K562 (cell line): ENCODE measurements around the gene FCER2. TPM values are rescaled to one million over a fixed set of nuclear protein-coding genes. Genes with fewer than 3 reads are reported as not detected.

Source experiments
- ATAC-seq: fragments of 200-7000 bp; cut with Tn5 transposase; 3 replicates; pipeline ENCODE4 v1.9.1; 2020; ENCODE audit warnings: moderate library complexity
- BruUV-seq: library from RNA; stranded (reverse); fragments of 400-500 nt; replicated peaks from 2 replicates; lab custom pipeline; 2021; lab: Mats Ljungman, UMichigan
- CTCF ChIA-PET: fragments of 300-600 bp; formaldehyde crosslinking; extraction: SDS; loops from one replicate; lab custom pipeline; 2021; ENCODE audit warnings: low intra/inter-chr PET ratio; lab: Yijun Ruan, JAX
- POLR2A ChIA-PET: fragments of 300-600, 350-650 bp; sonication (Branson Sonifier 250); formaldehyde crosslinking; extraction: SDS; loops from one replicate; lab custom pipeline; 2021; ENCODE audit warnings: antibody characterized with exemption, inconsistent platforms; lab: Yijun Ruan, JAX
- DNase-seq, 4 experiments: peaks; one replicate each; pipeline versions ENCODE4 v3.0.0 to v3.0.0-alpha.2; 2011 to 2018; ENCODE audit warnings: low spot score in 3 of 4, mixed read lengths in 3 of 4; ENCODE audit errors: extremely low read depth in 1 of 4
- FAIRE-seq: peaks from 2 replicates; lab custom pipeline; 2011; peaks lifted over from hg19 to GRCh38; lab: Jason Lieb, UNC
- H2AFZ ChIP-seq: 2 replicates; pipeline ENCODE4 v1.6.0; 2011; ENCODE audit warnings: low read depth, low read length, control low read depth, inconsistent platforms
- H3K27ac ChIP-seq: fragments of 200-600 bp; 3 replicates; pipeline ENCODE4 v1.8.0; 2011; ENCODE audit warnings: low read depth, mild to moderate bottlenecking, control low read depth, inconsistent platforms, low read length, moderate library complexity, mixed read lengths; ENCODE audit errors: extremely low read depth
- H3K27me3 ChIP-seq, 2 experiments: fragments of 300-600 bp in 1 of 2; 2 replicates in 1 of 2; 3 replicates in 1 of 2; pipeline versions ENCODE4 v1.6.0 to v1.8.0; 2011; ENCODE audit warnings: inconsistent platforms in 2 of 2, low read length in 2 of 2, mild to moderate bottlenecking in 1 of 2, mixed read lengths in 1 of 2, moderate library complexity in 1 of 2; ENCODE audit not compliant: control insufficient read depth in 2 of 2, insufficient read depth in 2 of 2
- H3K36me3 ChIP-seq: fragments of 300-600 bp; 3 replicates; pipeline ENCODE4 v1.8.0; 2011; ENCODE audit warnings: mild to moderate bottlenecking, low read length, inconsistent platforms; ENCODE audit not compliant: control insufficient read depth, insufficient read depth
- H3K4me1 ChIP-seq, 2 experiments: fragments of 200-600 bp in 1 of 2; replicated peaks in 1 of 2; 2 replicates in 1 of 2; 3 replicates in 1 of 2; pipeline versions ENCODE4 v1.5.1 to v1.8.0; 2011; ENCODE audit warnings: inconsistent platforms in 2 of 2, low read length in 2 of 2, mild to moderate bottlenecking in 1 of 2, mixed read lengths in 1 of 2, moderate library complexity in 1 of 2; ENCODE audit not compliant: control insufficient read depth in 2 of 2, insufficient read depth in 2 of 2
- H3K4me2 ChIP-seq: 2 replicates; pipeline ENCODE4 v1.6.1; 2011; ENCODE audit warnings: low read length, control low read depth, inconsistent platforms, mixed read lengths; ENCODE audit not compliant: insufficient read depth
- H3K4me3 ChIP-seq: fragments of 200-600 bp; sonication (generic), shearing (Covaris generic); 2 replicates; pipeline ENCODE4 v1.5.1; 2016; ENCODE audit warnings: control low read depth, inconsistent platforms
- H3K79me2 ChIP-seq: fragments of 200-600 bp; 3 replicates; pipeline ENCODE4 v1.8.0; 2011; ENCODE audit warnings: low read length, inconsistent platforms; ENCODE audit not compliant: control insufficient read depth, insufficient read depth
- H3K9ac ChIP-seq, 2 experiments: 2 replicates each; pipeline versions ENCODE4 v1.6.0 to v1.6.1; 2011; ENCODE audit warnings: low read depth in 2 of 2, low read length in 2 of 2, control low read depth in 1 of 2, inconsistent platforms in 1 of 2, mild to moderate bottlenecking in 1 of 2, mixed read lengths in 1 of 2; ENCODE audit not compliant: insufficient read depth in 1 of 2
- H3K9me1 ChIP-seq: one replicate; pipeline ENCODE4 v1.6.0; 2011; ENCODE audit warnings: inconsistent platforms, mild to moderate bottlenecking, low read length, moderate library complexity; ENCODE audit not compliant: control insufficient read depth, insufficient read depth
- H3K9me3 ChIP-seq: replicated peaks from 2 replicates; pipeline ENCODE4 v1.5.1; 2011; ENCODE audit warnings: low read depth, low read length, inconsistent platforms; ENCODE audit not compliant: control insufficient read depth, insufficient read depth
- H4K20me1 ChIP-seq: replicated peaks from 2 replicates; pipeline ENCODE4 v1.6.1; 2011; ENCODE audit warnings: low read length, inconsistent platforms, mixed read lengths; ENCODE audit not compliant: control insufficient read depth, insufficient read depth
- JUND ChIP-seq, 2 experiments: IDR thresholded peaks; 2 replicates in 1 of 2; 3 replicates in 1 of 2; pipeline ENCODE4 v1.6.1; 2011; ENCODE audit warnings: borderline replicate concordance in 2 of 2, low read depth in 2 of 2, low read length in 2 of 2, improper control_type of control experiment in 1 of 2, missing biosample characterization in 1 of 2, missing genetic modification characterization in 1 of 2, missing genetic modification reagents in 1 of 2
- MAFF ChIP-seq: IDR thresholded peaks from 2 replicates; pipeline ENCODE4 v1.6.1; 2012; ENCODE audit warnings: low read length, improper control_type of control experiment
- TFE3 ChIP-seq: fragments of 450-650 bp; formaldehyde crosslinking; IDR thresholded peaks from 2 replicates; pipeline ENCODE4 v1.4.0; 2020; ENCODE audit warnings: mild to moderate bottlenecking, mixed read lengths
- ZBTB5 ChIP-seq: fragments of 450-650 bp; IDR thresholded peaks from 2 replicates; pipeline ENCODE4 v1.6.1; 2017; ENCODE audit warnings: antibody characterized with exemption
- ZNF121 ChIP-seq: sonication (generic); formaldehyde crosslinking; conservative IDR thresholded peaks from 2 replicates; pipeline ENCODE4 v1.8.0; 2022; ENCODE audit warnings: missing genetic modification reagents
- ZNF511 ChIP-seq: sonication (generic); formaldehyde crosslinking; IDR thresholded peaks from 2 replicates; pipeline ENCODE4 v1.8.0; 2022; ENCODE audit warnings: mild to moderate bottlenecking, missing genetic modification reagents
- WGBS: fragments of 100-300 bp; shearing (Covaris generic); methylation state at CpG from one replicate; pipeline ENCODE4 v1.1.6; 2016; ENCODE audit warnings: low coverage, mixed read lengths; ENCODE audit not compliant: insufficient coverage; ENCODE audit errors: missing lambda C conversion rate; 5-methylcytosine and 5-hydroxymethylcytosine counted together
- in situ Hi-C: fragments of 300-500 bp; cut with MboI; formaldehyde crosslinking; loops from 4 replicates; pipeline ENCODE4 v1.15.0; 2018; ENCODE audit warnings: inconsistent platforms, mixed read lengths
- intact Hi-C: fragments of 100-400 bp; cut with micrococcal nuclease; formaldehyde crosslinking; loops from 2 replicates; pipeline ENCODE4 v1.14.2; 2022
- polyA plus RNA-seq, 8 experiments: library from polyadenylated mRNA; depleted of rRNA in 4 of 8; stranded (reverse) in 5 of 8; unstranded in 3 of 8; fragments of >200 nt; fragmentation: Nextera tagmentation in 2 of 8; fragmentation: Illumina TruSeq in 1 of 8; extraction: Ambion mirVana in 2 of 8; extraction: Trizol in 1 of 8; gene quantifications; 2 replicates each; pipeline versions ENCODE4 v1.2.1 to v1.2.3, GENCODE V29; 2011 to 2014; ENCODE audit warnings: inconsistent platforms in 1 of 8, missing spikeins in 1 of 8
- total RNA-seq, 7 experiments: library from RNA; depleted of rRNA in 6 of 7; stranded (reverse); fragments of >200 nt in 6 of 7; fragmentation: Illumina TruSeq in 2 of 7; extraction: Trizol in 2 of 7; gene quantifications; 2 replicates each; pipeline versions ENCODE4 v1.2.1 to v1.2.3, GENCODE V29; 2011 to 2021; ENCODE audit warnings: low replicate concordance in 1 of 7

Gene FCER2
- total and polyA plus RNA-seq, 9 of the 15 experiments (the other 6 are each of a cell fraction or from before 2014, with no cell fraction given): 0.11 TPM; not detected in 8

- Histone ChIP-seq H4K20me1 (0 out of 2 replicates have a peak, but pooled peaks cover 3% of the 10 kb centered on the region), H3K4me2 (no peak overlapping the region), H3K9me3 (no peaks in the 10 kb centered on the region), H3K79me2 (no peaks in the 10 kb centered on the region), H3K9me1 (no peaks in the 10 kb centered on the region), H3K36me3 (no peaks in the 10 kb centered on the region), H3K4me1 (peaks cover 0 to 20% of the 10 kb centered on the region in 2 experiments; a peak in 2 of 5 replicates), H3K4me3 (no peak overlapping the region), H3K27ac (no peak overlapping the region), H2AFZ (no peak overlapping the region), H3K9ac (no peak overlapping the region), H3K27me3 (peaks cover 13 to 34% of the 10 kb centered on the region in 2 experiments; a peak in 4 of 5 replicates)
- ATAC-seq (no peak), FAIRE-seq (no peak), DNase-seq (no peak)
- CTCF ChIA-PET: no interaction called here
- intact Hi-C loops: no loop called here
- BruUV-seq: no TSS peak
- in situ Hi-C loops: no loop called here
- WGBS: 4% methylated on average over 6 of the region's 6 CpGs
- POLR2A ChIA-PET: no interaction called here
- TF ChIP-seq ZNF121: 0 out of 2 replicates have a peak, but pooled peaks have one; percentile 41
- no peak for TF ChIP-seq TFE3 (CRISPR knock-in tag)
- TF ChIP-seq ZBTB5: no peak
- TF ChIP-seq MAFF: no peak
- no peak for TF ChIP-seq JUND (IDR thresholded peaks at IDR 0.05; ENCODE audit: borderline replicate concordance, low read depth, low read length)
- no peak for TF ChIP-seq JUND (tag; IDR thresholded peaks at IDR 0.05; ENCODE audit: borderline replicate concordance, low read depth, low read length)
- TF ChIP-seq ZNF511 (CRISPR knock-in tag): no peak
Observed at GRCh38 chr19:7733376-7733775, 31.4 kb upstream of the FCER2 start.
